Measurements from ENCODE around the gene AK5.

AK5 gene

DNA sequence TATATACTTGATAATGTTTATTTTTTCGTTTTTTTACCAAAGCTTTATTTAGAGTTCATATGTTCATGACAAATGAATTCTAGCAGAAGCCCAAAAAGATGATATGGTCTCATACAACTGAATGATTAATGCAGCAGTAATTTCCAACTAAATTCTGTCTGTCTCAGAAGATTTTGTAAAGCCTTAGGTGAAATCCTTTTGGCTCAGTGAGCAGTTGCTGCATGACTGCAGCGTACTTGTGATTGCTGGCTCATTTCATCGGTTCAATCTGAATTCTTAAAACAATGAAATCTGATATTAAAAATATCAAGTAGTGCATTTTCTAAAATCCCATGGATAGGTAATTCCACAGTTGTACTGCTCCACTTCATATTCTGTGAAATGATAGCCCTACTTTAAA is 73.2 kb downstream of the AK5 start:
- DNase-seq: no peak

DNA sequence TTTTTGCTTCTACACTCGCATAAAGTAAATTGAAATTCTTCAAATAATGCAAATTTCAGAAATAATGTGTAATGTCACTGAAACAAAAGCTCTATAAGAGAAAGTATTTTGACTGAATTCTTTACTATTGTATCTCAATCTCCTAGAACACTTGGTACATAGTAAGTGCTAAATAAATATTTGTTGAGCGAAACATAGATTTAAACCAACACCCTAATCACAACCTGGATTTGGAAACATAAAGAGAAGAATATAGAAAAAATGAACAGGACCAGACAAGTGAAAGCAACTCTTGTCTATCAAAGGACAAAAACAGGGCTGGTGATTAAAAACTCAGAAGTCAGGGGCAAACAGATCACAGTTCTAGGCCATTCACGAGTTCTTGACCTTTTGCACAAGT is 74.3 kb downstream of the AK5 start:
- DNase-seq: no peak

DNA sequence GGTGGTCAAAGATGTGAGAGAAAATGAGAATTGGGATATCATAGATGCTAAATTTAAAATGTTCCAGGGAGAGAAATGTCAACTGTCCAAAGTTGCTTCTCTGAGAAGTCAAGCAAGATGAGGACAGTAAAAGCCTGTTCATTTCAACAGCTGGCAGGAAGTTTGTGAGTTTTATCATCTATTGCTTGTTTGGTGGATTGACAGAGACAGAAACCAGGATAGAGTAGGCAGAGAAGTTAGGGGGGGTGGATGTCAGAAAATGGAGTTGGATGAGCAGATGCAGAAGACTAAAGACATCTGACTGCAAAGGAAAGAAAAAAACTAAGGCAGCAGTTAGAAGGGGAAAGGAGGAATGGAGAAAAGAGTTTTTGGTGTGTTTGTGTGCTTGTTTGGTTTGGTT is 78.4 kb downstream of the AK5 start:
- DNase-seq: no peak

DNA sequence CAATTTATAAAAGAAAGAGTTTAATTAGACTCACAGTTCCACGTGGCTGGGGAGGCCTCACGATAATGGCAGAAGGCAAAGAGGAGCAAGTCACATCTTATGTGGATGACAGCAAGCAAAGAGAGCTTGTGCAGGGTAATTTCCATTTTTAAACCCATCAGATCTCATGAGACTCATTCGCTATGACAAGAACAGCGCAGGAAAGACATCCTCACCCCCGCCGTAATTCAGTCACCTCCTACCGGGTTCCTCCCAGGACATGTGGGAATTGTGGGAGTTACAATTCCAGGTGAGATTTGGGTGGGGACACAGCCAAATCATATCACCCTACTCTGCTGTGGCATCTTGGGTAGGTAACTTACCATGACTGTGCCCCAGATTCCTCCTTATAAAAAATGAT is 79.8 kb downstream of the AK5 start:
- DNase-seq: no peak

DNA sequence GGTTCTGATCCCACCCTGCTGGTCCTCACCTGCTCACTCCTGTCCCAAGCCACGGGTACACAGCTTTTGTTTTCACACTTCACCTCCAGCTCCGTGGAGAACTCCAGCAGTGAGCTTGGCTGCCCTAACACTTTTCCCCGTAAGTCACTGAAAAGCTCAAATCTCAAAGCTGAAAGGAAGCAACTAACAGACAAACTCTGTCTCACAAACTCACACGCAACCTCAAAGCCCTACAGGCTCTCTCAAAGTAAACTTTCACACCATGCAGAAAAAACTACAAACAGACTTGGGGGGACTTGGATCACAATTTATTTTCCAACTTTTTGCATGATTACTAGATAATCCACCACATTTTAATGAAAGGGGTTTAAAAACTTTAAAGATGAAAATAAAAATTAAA is 88.3 kb downstream of the AK5 start:
- DNase-seq: no peak

DNA sequence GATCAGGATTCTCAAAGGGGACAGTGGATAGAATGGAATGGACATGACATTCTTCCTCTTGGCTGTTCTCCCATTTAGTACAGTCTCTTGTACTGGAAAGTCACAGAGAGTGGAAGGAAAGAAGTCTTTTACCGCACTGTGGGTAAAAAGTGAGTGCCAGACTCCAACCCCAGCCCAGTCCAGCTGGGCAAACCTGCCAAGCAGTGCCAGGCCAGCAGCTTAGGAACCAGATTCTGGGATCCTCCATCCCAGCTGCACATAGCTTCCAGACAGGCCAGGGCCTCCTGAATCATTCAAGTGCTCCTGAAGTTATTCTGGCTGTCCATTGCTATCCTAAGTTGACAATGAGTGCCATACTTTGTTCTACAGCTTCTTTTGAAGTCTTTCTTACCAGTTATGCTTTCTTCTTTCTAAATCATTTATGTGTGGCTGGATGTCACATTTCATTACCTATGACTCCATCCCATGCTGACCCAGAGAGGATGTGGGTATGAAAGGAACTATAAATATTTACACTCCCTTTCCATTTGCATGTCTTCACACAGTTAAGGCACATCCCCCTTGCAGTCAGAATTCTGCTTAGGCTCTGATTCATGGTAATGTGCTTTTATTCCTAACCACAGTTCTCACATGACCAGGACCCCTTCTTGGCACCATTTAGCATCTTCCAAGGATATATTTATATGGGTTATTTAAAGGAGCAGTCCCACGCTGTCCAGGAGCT is 88.9 kb downstream of the AK5 start:
- DNase-seq: no peak

- DNase-seq: no peak
Observed at GRCh38 chr1:77371396-77371795, 89.6 kb downstream of the AK5 start.

DNA sequence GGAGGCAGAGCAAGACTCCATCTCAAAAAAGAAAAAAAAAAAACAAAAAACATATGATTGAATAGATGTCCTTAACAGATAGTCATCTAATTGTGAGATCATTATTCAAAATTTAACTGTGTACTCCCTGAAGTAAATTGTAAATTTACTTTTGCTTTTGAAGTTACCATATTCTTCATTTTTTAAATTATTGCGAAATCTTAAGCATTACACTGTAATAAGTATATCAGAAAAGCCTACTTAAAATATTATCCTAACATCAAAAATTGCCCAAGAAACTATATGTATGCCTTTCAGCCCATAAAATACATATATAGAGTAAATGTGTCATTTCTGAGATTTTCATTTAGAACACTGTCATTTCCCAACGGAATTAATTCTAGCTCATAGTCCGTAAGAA is 91.9 kb downstream of the AK5 start:
- DNase-seq: no peak

- DNase-seq: no peak
Observed at GRCh38 chr1:77375541-77375940, 93.7 kb downstream of the AK5 start.

GRCh38 chr1:77375990-77376389 is 94.2 kb downstream of the AK5 start:
- DNase-seq: no peak

DNA sequence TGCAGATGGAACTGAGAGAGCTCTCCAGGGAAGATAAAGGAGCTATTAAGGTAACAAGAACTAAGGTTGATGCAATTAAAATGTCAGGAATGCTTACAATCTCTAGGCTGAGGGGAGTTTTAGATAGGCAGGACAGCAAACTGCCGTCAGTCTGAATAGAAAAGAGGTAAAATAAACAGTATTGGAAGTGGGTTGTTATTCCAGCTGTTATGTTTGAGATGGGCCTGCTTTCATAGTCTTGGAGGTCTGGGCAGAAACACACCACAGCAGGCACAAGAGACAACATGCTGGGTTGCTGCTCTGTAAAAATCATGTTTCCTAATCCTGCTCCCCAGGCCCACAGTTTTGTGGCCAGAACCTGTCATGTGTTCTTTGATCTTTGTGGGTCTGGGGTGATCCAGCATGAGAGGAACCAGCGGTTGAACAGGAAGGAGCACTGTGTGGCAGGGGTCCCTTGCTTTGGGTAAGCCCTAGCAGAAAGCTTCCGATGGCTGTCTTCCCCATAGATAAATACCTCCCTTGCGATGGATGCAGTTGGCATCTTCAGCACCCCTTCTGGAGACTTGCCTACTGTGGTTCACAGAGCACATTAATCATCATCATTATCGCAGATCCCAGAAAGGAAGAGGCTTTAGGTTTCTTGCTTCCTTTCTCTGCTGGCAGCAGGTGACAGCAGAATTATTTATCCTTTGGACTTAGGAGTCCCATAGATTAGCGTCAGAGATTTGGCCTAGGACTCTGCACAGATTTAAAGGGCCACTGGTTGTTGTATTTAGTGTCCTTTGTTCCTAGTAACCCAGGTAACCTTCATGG is 97.1 kb downstream of the AK5 start:
- DNase-seq: no peak

GRCh38 chr1:77382366-77382765 is 100.5 kb downstream of the AK5 start:
- no peak for DNase-seq

GRCh38 chr1:77383236-77383635 is 101.4 kb downstream of the AK5 start:
- no peak for DNase-seq

DNA sequence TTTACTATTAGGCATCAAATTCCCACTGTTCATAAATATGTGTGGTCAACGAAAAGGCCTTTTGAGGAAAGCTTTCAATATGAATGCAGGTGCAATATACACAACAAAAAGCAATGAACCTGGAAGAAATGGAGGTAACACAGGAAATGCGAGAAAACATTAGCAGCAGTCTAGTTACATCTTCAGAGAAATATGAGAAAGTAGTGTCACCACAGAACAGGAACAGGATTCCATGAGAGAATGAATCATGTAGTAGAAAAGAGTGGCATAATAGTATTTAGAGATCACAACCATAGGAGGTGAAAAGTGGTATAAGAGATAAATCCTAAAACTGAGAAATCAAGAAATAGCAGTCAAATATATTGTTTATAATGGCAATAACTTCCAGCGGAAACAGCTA is 103.7 kb downstream of the AK5 start:
- no peak for DNase-seq

- no peak for DNase-seq
Observed at GRCh38 chr1:77386276-77386675, 104.5 kb downstream of the AK5 start.

DNA sequence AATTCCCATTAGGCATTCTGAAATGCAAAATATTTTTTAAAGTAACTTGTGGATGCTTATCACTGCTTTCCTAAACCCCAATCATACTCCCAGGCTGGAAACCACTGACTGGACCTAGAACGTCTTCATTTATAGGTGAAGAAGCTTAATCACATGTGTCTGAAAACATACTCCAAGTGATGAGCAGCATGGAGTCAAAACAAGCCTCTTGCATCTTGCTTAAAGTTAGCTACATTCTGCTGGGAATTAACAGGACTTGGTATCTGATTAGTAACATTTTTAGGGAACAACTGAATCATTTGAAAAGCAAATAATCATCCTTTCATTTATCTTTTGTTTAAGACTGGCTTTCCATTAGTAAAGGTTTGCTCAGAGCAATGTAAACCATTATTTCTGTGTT is 105.7 kb downstream of the AK5 start:
- no peak for DNase-seq

GRCh38 chr1:77388661-77389060 is 106.8 kb downstream of the AK5 start:
- no peak for DNase-seq

GRCh38 chr1:77392486-77392885 is 110.7 kb downstream of the AK5 start:
- DNase-seq: no peak

- no peak for DNase-seq
Observed at GRCh38 chr1:77394166-77394565, 112.3 kb downstream of the AK5 start.

DNA sequence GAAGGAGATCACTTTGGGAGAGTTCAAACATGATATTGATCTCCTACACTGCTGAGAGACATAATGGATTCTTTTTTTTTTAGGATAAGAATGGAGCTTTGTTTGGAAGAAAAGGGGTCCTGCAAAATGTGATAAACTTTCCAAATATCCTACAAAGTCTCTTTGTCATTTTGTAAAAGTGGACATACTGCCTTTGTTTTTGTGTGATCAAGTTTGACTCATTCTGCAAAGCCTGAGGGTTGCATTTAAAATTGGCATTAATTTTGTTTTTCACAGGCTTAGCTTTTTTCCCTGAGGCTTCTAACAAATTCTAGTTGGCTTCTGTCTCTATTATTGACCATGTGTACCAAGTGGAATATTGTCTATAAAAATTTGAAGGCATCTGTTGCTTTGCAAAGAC is 113.2 kb downstream of the AK5 start:
- no peak for DNase-seq

DNA sequence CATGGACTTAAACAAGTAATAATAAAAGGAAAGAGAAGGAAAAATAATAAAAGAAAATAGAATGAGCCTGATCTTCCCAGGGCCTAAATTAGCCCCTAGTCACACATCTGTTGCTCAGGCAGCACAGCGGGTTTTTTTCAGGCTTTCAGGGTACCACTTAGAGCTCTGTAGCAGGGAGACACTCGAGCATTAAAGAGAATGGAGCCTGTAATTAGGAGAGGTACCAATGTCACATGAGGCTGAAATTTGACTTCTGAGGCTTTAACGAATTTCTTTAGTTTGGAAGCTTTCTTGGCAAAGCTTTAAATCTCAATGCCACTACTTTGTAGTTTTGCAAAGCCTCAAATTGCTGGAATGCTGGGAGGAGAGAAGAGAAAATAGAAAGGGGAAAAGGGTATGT is 116.3 kb downstream of the AK5 start:
- DNase-seq: no peak

- no peak for DNase-seq
Observed at GRCh38 chr1:77399250-77400086, 117.6 kb downstream of the AK5 start.

DNA sequence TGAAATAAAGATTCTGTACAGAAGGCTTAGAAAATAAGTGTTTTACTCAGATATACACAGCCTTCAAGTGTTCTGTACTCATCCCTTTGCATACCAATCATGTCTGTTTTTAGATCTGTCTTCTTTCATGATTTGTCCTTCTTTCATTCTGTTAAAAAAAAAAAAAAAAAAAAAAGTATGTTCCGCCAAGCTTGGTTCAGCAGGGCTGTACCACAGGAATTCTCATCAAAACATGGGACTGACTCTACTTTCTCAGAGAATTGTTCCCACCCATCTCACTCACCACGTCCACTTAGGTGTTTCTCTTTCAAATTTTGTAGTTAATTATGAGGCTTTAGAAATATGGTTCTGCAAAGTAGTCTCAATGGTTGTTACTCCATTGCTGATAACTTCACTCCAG is 119.0 kb downstream of the AK5 start:
- no peak for DNase-seq

GRCh38 chr1:77401384-77401783 is 119.6 kb downstream of the AK5 start:
- DNase-seq: no peak

Data from activated effector memory CD4-positive, alpha-beta T cell treated with anti-CD3 and anti-CD28 coated beads, Interleukin-2, amount 50 U/mL, for 16 hours (primary cell).